Jurkat, Clone E6-1 (cell line): Measurements from ENCODE around the gene MARK2.

Source experiments
- DNase-seq: peaks from one replicate; pipeline ENCODE4 v3.0.0-alpha.2; 2011; ENCODE audit warnings: low read depth, low spot score
- H3K4me3 ChIP-seq: 2 replicates; pipeline ENCODE4 v1.5.1; 2011; ENCODE audit warnings: mild to moderate bottlenecking, low read length, control low read depth, moderate library complexity

The MARK2 gene

GRCh38 chr11:63916837-63917691 lies 78.2 kb downstream of the MARK2 start, which contains the start of gene RCOR2:
Gene RCOR2 (minus strand): TSS chr11:63917164. CDS start chr11:63916456, 708 bp downstream.
- peak; percentile 88 for DNase-seq
- peak within 1 kb of the TSS; percentile 59 for H3K4me3 ChIP-seq

- DNase-seq, result peak; percentile 70
- peak overlapping the region; percentile 59 for H3K4me3 ChIP-seq
These were observed 79.0 kb downstream of the MARK2 start for GRCh38 chr11:63917692-63918506.

GRCh38 chr11:63918507-63919191 lies 79.7 kb downstream of the MARK2 start:
- H3K4me3 ChIP-seq, result no peak overlapping the region
- no peak for DNase-seq

- no peak for DNase-seq
- H3K4me3 ChIP-seq, result no peak overlapping the region
These were observed 80.6 kb downstream of the MARK2 start for GRCh38 chr11:63919267-63920125.

- H3K4me3 ChIP-seq, result no peak overlapping the region
- DNase-seq, result no peak
These were observed 81.4 kb downstream of the MARK2 start for GRCh38 chr11:63920126-63920938.

GRCh38 chr11:63920939-63921417 lies 82.1 kb downstream of the MARK2 start:
- peak; percentile 44 for DNase-seq
- H3K4me3 ChIP-seq, result no peak overlapping the region

- H3K4me3 ChIP-seq, result no peak overlapping the region
- no peak for DNase-seq
These were observed 83.8 kb downstream of the MARK2 start for GRCh38 chr11:63922673-63923192.

GRCh38 chr11:63923319-63923718 lies 84.4 kb downstream of the MARK2 start:
- no peak for DNase-seq
- no peak overlapping the region for H3K4me3 ChIP-seq

- DNase-seq, result no peak
These were observed 90.7 kb downstream of the MARK2 start for GRCh38 chr11:63929616-63930015.

GRCh38 chr11:63931045-63931444 lies 92.1 kb downstream of the MARK2 start:
- no peak for DNase-seq
- H3K4me3 ChIP-seq, result no peak overlapping the region

More at GRCh38 chr11:63929616-63930015, 90.7 kb downstream of the MARK2 start:
- H3K4me3 ChIP-seq, result no peak overlapping the region

GRCh38 chr11:63931876-63932275 lies 93.0 kb downstream of the MARK2 start:
- DNase-seq, result no peak
- H3K4me3 ChIP-seq, result no peak overlapping the region

GRCh38 chr11:63933459-63933858 lies 94.5 kb downstream of the MARK2 start:
- no peak for DNase-seq
- no peak overlapping the region for H3K4me3 ChIP-seq

- peak overlapping the region; percentile 59 for H3K4me3 ChIP-seq
- DNase-seq, result no peak
These were observed 99.0 kb downstream of the MARK2 start for GRCh38 chr11:63937713-63938478.

- peak within 1 kb of the TSS; percentile 88 for H3K4me3 ChIP-seq
- DNase-seq, result peak; percentile 92
These were observed 99.8 kb downstream of the MARK2 start, which contains the start of gene NAA40 for GRCh38 chr11:63938479-63939396. Gene NAA40 (plus strand): TSS chr11:63939002. CDS start chr11:63939097, 95 bp downstream.

- peak overlapping the region; percentile 88 for H3K4me3 ChIP-seq
- DNase-seq, result no peak
These were observed 100.5 kb downstream of the MARK2 start for GRCh38 chr11:63939397-63939891.
